NCI-H774 (cell line): ENCODE data around the gene ELAVL1.
"Not testable (repeated sequence)": the region's sequence is repeated elsewhere in the genome, so short reads cannot be mapped to it uniquely, and the experiment has no call there.

ENCODE experiments used
- DNase-seq: peaks from one replicate; lab custom pipeline; 2025; lab: John Stamatoyannopoulos, UW

Gene ELAVL1

GRCh38 chr19:8005534-8006256, at the start of gene ELAVL1:
ELAVL1 (minus strand) TSS chr19:8005641; CDS start chr19:7991815, 13,826 bp downstream.
- peak; percentile 95 for DNase-seq

GRCh38 chr19:8054169-8054568, 48.7 kb upstream of the ELAVL1 start:
- DNase-seq, result no peak

GRCh38 chr19:8052464-8052859, 47.0 kb upstream of the ELAVL1 start, which contains the start of gene CCL25:
CCL25 (plus strand) TSS chr19:8052760; CDS start chr19:8053050, 290 bp downstream.
- DNase-seq, result no peak

- DNase-seq, result peak; percentile 81
Observed at GRCh38 chr19:8050274-8051096, 45.0 kb upstream of the ELAVL1 start.

GRCh38 chr19:8046569-8047165, 41.2 kb upstream of the ELAVL1 start:
- DNase-seq, result no peak

GRCh38 chr19:8045872-8046568, 40.6 kb upstream of the ELAVL1 start:
- no peak for DNase-seq

GRCh38 chr19:8044018-8044417, 38.6 kb upstream of the ELAVL1 start:
- DNase-seq, result no peak

GRCh38 chr19:8042900-8043299, 37.5 kb upstream of the ELAVL1 start:
- no peak for DNase-seq

- DNase-seq, result no peak
Observed at GRCh38 chr19:8041531-8041931, 36.1 kb upstream of the ELAVL1 start.

- DNase-seq, result no peak
Observed at GRCh38 chr19:8039231-8039630, 33.8 kb upstream of the ELAVL1 start.

GRCh38 chr19:8038815-8039214, 33.4 kb upstream of the ELAVL1 start:
- no peak for DNase-seq

- DNase-seq, result no peak
Observed at GRCh38 chr19:8036434-8037099, 31.1 kb upstream of the ELAVL1 start.

GRCh38 chr19:8034178-8034525, 28.7 kb upstream of the ELAVL1 start:
- DNase-seq, result no peak

- DNase-seq, result not testable (repeated sequence)
Observed at GRCh38 chr19:8033287-8034177, 28.1 kb upstream of the ELAVL1 start.

GRCh38 chr19:8030960-8031359, 25.5 kb upstream of the ELAVL1 start:
- DNase-seq, result no peak

GRCh38 chr19:8028951-8029491, 23.6 kb upstream of the ELAVL1 start:
- no peak for DNase-seq

GRCh38 chr19:8025316-8025715, 19.9 kb upstream of the ELAVL1 start:
- DNase-seq, result no peak

GRCh38 chr19:8024256-8024655, 18.8 kb upstream of the ELAVL1 start:
- DNase-seq, result not testable (repeated sequence)

GRCh38 chr19:8023371-8023770, 17.9 kb upstream of the ELAVL1 start:
- no peak for DNase-seq

GRCh38 chr19:8022275-8022674, 16.8 kb upstream of the ELAVL1 start:
- DNase-seq, result no peak
